ENCODE data around the gene COX7C.
A peak's percentile ranks its signal among the peaks of the same experiment; 100 is the strongest.
"Not testable (repeated sequence)": the region's sequence is repeated elsewhere in the genome, so short reads cannot be mapped to it uniquely, and the experiment has no call there.

COX7C gene

GRCh38 chr5:86617756-86618576 is at the start of gene COX7C:
TSS of gene COX7C (plus strand) at chr5:86617941. CDS start at chr5:86618056, 115 bp downstream.
- peak; percentile 97 for DNase-seq (ENCODE audit: low spot score)

GRCh38 chr5:86569522-86570426 is 48.0 kb upstream of the COX7C start:
- not testable (repeated sequence) for DNase-seq (ENCODE audit: low spot score)

GRCh38 chr5:86570427-86571083 is 47.2 kb upstream of the COX7C start:
- no peak for DNase-seq (ENCODE audit: low spot score)

GRCh38 chr5:86571109-86571508 is 46.6 kb upstream of the COX7C start:
- not testable (repeated sequence) for DNase-seq (ENCODE audit: low spot score)

- DNase-seq (ENCODE audit: low spot score), result no peak
Observed at GRCh38 chr5:86572825-86573517, 44.8 kb upstream of the COX7C start.

GRCh38 chr5:86579502-86579901 is 38.2 kb upstream of the COX7C start:
- no peak for DNase-seq (ENCODE audit: low spot score)

- DNase-seq (ENCODE audit: low spot score), result no peak
Observed at GRCh38 chr5:86596476-86596875, 21.3 kb upstream of the COX7C start.

- no peak for DNase-seq (ENCODE audit: low spot score)
Observed at GRCh38 chr5:86605881-86606280, 11.9 kb upstream of the COX7C start.

GRCh38 chr5:86613455-86613854 is 4.3 kb upstream of the COX7C start:
- DNase-seq (ENCODE audit: low spot score), result no peak

GRCh38 chr5:86617309-86617755 is 409 bp upstream of the COX7C start:
- DNase-seq (ENCODE audit: low spot score), result no peak

- DNase-seq (ENCODE audit: low spot score), result no peak
Observed at GRCh38 chr5:86623785-86624483, 6.2 kb downstream of the COX7C start.

GRCh38 chr5:86625148-86625547 is 7.4 kb downstream of the COX7C start:
- no peak for DNase-seq (ENCODE audit: low spot score)

GRCh38 chr5:86626149-86626548 is 8.4 kb downstream of the COX7C start:
- no peak for DNase-seq (ENCODE audit: low spot score)

- DNase-seq (ENCODE audit: low spot score), result no peak
Observed at GRCh38 chr5:86631165-86631564, 13.4 kb downstream of the COX7C start.

GRCh38 chr5:86640998-86641397 is 23.3 kb downstream of the COX7C start:
- no peak for DNase-seq (ENCODE audit: low spot score)

- DNase-seq (ENCODE audit: low spot score), result no peak
Observed at GRCh38 chr5:86644843-86645242, 27.1 kb downstream of the COX7C start.

- DNase-seq (ENCODE audit: low spot score), result no peak
Observed at GRCh38 chr5:86645885-86646284, 28.1 kb downstream of the COX7C start.

- DNase-seq (ENCODE audit: low spot score), result no peak
Observed at GRCh38 chr5:86646671-86647070, 28.9 kb downstream of the COX7C start.

GRCh38 chr5:86649832-86650505 is 32.2 kb downstream of the COX7C start:
- no peak for DNase-seq (ENCODE audit: low spot score)

GRCh38 chr5:86660771-86661170 is 43.0 kb downstream of the COX7C start:
- not testable (repeated sequence) for DNase-seq (ENCODE audit: low spot score)

Data from AG20443 (cell line).